Muscle layer of colon (tissue), 2 donors: ENCODE results near the gene SNTN.

ENCODE experiments used
- H3K27ac ChIP-seq: one replicate; pipeline ENCODE4 v1.7.0; 2013; ENCODE audit warnings: low read depth, mild to moderate bottlenecking, low read length, moderate library complexity
- H3K27me3 ChIP-seq, 2 donors: one replicate each; pipeline ENCODE4 v1.7.0; 2013; ENCODE audit warnings: low read length in 2 of 2, mild to moderate bottlenecking in 2 of 2; ENCODE audit not compliant: insufficient read depth in 2 of 2, control insufficient read depth in 1 of 2
- H3K36me3 ChIP-seq: one replicate; pipeline ENCODE4 v1.7.0; 2013; ENCODE audit warnings: mild to moderate bottlenecking, low read length; ENCODE audit not compliant: insufficient read depth
- H3K4me1 ChIP-seq: one replicate; pipeline ENCODE4 v1.7.0; 2013; ENCODE audit warnings: mild to moderate bottlenecking, low read length; ENCODE audit not compliant: insufficient read depth
- H3K4me3 ChIP-seq, 2 donors: one replicate each; pipeline ENCODE4 v1.7.0; 2013; ENCODE audit warnings: low read length in 2 of 2, low read depth in 1 of 2, mild to moderate bottlenecking in 1 of 2, moderate library complexity in 1 of 2
- H3K9ac ChIP-seq: one replicate; pipeline ENCODE4 v1.7.0; 2013; ENCODE audit warnings: low read length
- H3K9me3 ChIP-seq: one replicate; pipeline ENCODE4 v1.7.0; 2013; ENCODE audit warnings: mild to moderate bottlenecking, low read length
- donor health status: abdominal sarcoma.
- donor health status: Adenocarcinoma of cecum.

The SNTN gene

DNA sequence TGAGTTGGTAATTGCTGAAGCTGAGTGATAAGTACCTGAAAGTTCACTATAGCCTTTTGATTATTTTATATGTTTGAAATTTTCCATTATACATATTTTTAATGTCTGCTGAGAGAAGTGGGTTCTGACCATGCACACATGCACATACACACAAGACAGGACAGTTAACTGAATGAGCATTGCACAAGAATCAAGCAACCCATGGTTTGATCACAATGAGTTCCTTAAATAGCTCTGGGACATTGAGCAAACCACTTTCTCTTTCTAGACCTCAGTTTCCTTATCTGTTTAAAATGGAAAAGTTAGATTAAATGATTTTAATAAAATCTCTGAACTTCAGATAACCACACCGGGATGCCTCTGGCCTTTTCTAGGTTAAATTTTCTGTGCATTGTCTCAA lies 26.7 kb downstream of the SNTN start:
- no peaks in the 10 kb centered on the region for H3K9me3 ChIP-seq
- no peaks in the 10 kb centered on the region for H3K36me3 ChIP-seq
- no peaks in the 10 kb centered on the region for H3K27me3 ChIP-seq
- no peak overlapping the region for H3K4me3 ChIP-seq
- no peak overlapping the region for H3K9ac ChIP-seq
- no peak overlapping the region for H3K27ac ChIP-seq
- no peaks in the 10 kb centered on the region for H3K4me1 ChIP-seq

- Histone ChIP-seq H3K4me1 (no peaks in the 10 kb centered on the region), H3K27me3 (no peaks in the 10 kb centered on the region), H3K36me3 (no peaks in the 10 kb centered on the region), H3K27ac (no peak overlapping the region), H3K9ac (no peak overlapping the region), H3K4me3 (no peak overlapping the region), H3K9me3 (no peaks in the 10 kb centered on the region)
These were observed 31.6 kb downstream of the SNTN start for GRCh38 chr3:63684081-63684480.

- H3K9ac ChIP-seq: no peak overlapping the region
- H3K9me3 ChIP-seq: no peaks in the 10 kb centered on the region
- H3K36me3 ChIP-seq: no peaks in the 10 kb centered on the region
- H3K27me3 ChIP-seq: no peaks in the 10 kb centered on the region
- H3K27ac ChIP-seq: no peak overlapping the region
- H3K4me3 ChIP-seq: no peak overlapping the region
- H3K4me1 ChIP-seq: no peaks in the 10 kb centered on the region
These were observed 32.9 kb downstream of the SNTN start for GRCh38 chr3:63685340-63685739.

DNA sequence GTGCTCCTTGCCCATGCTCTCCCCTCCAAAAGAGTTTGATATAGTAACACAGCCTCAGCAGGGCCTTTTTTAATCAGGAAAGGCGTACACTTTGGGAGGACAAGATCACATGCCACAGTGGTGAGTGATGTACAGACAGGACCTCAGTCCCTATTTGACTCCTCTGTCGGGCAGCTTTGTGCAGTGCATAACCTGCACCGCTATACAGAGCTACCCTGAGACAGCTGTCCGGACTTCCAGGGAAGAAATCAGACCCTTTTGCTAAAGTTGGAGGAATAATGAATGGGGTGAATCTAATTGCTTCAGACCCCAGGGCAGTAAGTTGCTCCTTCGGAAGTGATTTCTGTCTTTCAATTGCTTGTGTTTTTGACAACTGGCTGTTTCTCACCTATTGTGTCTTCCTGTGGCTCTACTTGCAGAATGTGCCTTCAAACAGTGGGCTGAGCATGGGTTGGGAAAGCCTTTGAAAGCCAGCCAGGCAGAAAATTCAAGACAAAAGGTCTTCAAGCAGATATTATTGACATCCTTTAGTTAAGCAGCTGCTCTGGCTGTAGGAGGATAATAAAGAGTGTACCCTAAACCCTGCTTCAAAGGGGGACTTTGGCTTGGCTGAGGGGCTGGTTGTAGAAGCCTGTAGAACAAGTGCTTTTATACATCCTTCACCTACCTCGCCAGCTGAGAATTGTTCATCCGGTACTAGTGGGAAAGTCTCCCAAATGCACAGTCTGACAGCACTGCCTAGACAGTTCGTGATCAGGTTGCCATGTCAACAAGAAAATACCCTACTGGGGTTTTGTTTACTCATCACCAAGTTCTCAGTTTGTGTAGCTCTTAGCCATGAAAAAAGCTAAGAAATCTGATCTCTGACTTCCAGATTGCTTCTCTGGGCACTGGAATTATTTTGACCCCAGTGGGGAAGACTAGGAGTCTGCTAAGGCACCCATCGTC lies 35.1 kb downstream of the SNTN start:
- Histone ChIP-seq H3K4me1 (no peaks in the 10 kb centered on the region), H3K4me3 (no peak overlapping the region), H3K27me3 (no peaks in the 10 kb centered on the region), H3K27ac (no peak overlapping the region), H3K9me3 (no peaks in the 10 kb centered on the region), H3K9ac (no peak overlapping the region), H3K36me3 (no peaks in the 10 kb centered on the region)

- H3K4me3 ChIP-seq: no peak overlapping the region
- no peak overlapping the region for H3K27ac ChIP-seq
- no peaks in the 10 kb centered on the region for H3K9me3 ChIP-seq
- H3K27me3 ChIP-seq: no peaks in the 10 kb centered on the region
- no peaks in the 10 kb centered on the region for H3K36me3 ChIP-seq
- H3K4me1 ChIP-seq: no peaks in the 10 kb centered on the region
- H3K9ac ChIP-seq: no peak overlapping the region
These were observed 36.8 kb downstream of the SNTN start for GRCh38 chr3:63689285-63689684.

DNA sequence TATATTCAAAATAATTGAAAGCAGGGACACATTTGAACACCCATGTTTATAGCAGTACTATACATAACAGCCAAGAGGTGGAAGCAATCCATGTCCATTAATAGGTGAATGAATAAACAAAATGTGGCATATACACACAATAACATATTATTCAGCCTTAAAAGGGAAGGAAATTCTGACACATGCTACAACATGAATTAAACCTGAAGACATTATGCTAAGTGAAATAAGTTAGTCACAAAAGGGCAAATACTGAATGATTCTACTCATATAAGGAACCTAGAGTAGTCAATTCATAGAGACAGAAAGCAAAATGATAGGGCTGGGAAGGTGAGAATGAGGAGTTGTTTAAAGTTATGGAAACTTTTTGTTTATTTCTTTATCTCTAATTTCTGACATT lies 40.9 kb downstream of the SNTN start:
- Histone ChIP-seq H3K9ac (no peak overlapping the region), H3K4me1 (no peaks in the 10 kb centered on the region)

GRCh38 chr3:63705092-63705645 lies 52.7 kb downstream of the SNTN start:
- no peaks in the 10 kb centered on the region for H3K27me3 ChIP-seq
- H3K36me3 ChIP-seq: no peaks in the 10 kb centered on the region
- no peak overlapping the region for H3K27ac ChIP-seq
- H3K4me3 ChIP-seq: no peak overlapping the region
- no peak overlapping the region for H3K9ac ChIP-seq
- no peaks in the 10 kb centered on the region for H3K9me3 ChIP-seq
- no peaks in the 10 kb centered on the region for H3K4me1 ChIP-seq

More for the DNA sequence above, 40.9 kb downstream of the SNTN start:
- H3K4me3 ChIP-seq: no peak overlapping the region
- no peaks in the 10 kb centered on the region for H3K9me3 ChIP-seq
- H3K36me3 ChIP-seq: no peaks in the 10 kb centered on the region
- H3K27ac ChIP-seq: no peak overlapping the region
- H3K27me3 ChIP-seq: no peaks in the 10 kb centered on the region

- Histone ChIP-seq H3K27ac (no peak overlapping the region), H3K9me3 (no peaks in the 10 kb centered on the region), H3K4me1 (no peaks in the 10 kb centered on the region), H3K4me3 (no peak overlapping the region), H3K9ac (no peak overlapping the region), H3K27me3 (no peaks in the 10 kb centered on the region), H3K36me3 (no peaks in the 10 kb centered on the region)
These were observed 54.0 kb downstream of the SNTN start for GRCh38 chr3:63706321-63707085.

DNA sequence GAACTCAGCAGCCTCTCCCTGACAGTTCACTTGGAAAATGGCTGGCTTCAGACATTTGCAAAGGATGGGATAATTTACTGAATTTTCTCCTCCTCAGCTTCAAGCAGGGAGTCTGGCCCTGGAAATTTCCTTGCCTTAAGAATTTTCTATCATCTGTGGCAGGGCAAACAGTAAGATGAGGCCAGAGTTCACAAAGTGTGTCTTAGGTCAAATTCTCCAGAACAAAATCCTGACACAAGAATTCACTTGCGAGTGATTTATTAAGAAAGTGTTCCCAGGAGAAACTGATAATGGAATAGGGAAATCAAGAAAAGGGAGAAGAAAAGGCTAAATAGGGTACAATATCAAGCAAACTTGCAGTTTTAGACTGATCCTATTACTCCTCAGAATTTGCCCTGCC lies 55.3 kb downstream of the SNTN start:
- H3K27ac ChIP-seq: no peak overlapping the region

DNA sequence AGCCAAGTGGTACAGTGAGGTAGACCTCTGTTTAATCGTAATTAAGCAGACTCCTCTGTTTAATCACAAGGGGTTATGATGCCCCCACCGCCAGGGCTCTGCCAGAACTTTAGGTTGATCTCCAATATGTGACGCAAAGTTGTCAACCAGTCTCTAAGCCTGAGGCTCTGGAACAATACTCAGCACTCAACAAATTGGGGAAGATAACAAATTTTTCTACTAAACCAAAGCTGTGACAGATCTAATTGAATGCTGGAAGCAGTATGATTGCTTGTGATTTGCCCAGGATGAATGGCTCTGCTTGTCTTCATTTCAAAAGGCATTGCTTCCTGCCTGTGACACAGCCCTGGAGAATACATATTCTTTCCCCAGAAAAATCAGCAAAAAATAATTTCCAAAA lies 57.1 kb downstream of the SNTN start:
- Histone ChIP-seq H3K9ac (no peak overlapping the region), H3K27ac (no peak overlapping the region)

More for the DNA sequence above, 55.3 kb downstream of the SNTN start:
- Histone ChIP-seq H3K9me3 (no peaks in the 10 kb centered on the region), H3K4me3 (no peak overlapping the region), H3K27me3 (no peaks in the 10 kb centered on the region), H3K4me1 (no peaks in the 10 kb centered on the region), H3K36me3 (no peaks in the 10 kb centered on the region), H3K9ac (no peak overlapping the region)

More for the DNA sequence above, 57.1 kb downstream of the SNTN start:
- Histone ChIP-seq H3K4me1 (no peaks in the 10 kb centered on the region), H3K4me3 (no peak overlapping the region), H3K36me3 (no peaks in the 10 kb centered on the region), H3K27me3 (no peaks in the 10 kb centered on the region), H3K9me3 (no peaks in the 10 kb centered on the region)
